Measurements from ENCODE around the gene DLX4.

The DLX4 gene

DNA sequence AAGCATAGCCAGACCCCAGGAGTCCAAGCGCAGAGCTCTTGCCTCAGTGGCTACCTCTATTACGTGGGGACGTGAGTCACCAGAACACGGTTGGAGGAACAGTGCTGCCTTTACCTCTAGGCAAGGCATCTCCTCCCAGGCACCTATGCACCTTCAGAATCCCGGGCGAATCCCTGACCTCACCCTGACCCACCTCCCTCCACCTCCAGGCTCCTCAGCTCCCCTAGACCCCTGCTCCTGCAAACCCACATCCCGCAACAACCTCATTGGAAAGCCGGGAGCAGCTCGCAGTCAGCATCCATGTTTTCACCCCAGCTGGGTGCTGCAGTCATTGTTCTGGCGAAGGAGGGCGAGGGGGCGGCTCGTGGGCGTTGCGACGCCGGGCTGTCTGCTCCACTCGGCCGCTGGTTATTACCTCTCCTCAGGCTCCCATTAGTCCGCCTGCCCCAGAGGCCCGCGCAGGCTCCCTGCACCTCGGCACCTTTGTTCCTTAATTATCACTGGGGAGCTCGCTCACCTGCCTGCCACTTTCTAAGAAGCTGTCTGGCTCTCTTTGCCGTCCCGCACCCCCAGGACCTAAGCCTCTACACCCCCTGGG lies 24.6 kb upstream of the DLX4 start:
- H3K9me2 ChIP-seq (replicated peaks; ENCODE audit: low read depth, low read length): no peaks in the 10 kb centered on the region
- H3K27me3 ChIP-seq (ENCODE audit: insufficient read depth, low read length, poor library complexity, severe bottlenecking): no peaks in the 10 kb centered on the region

GRCh38 chr17:49946208-49946607 lies 22.8 kb upstream of the DLX4 start:
- no peak for TF ChIP-seq EZH2phosphoT487 (IDR thresholded peaks at IDR 0.05; ENCODE audit: borderline replicate concordance)
- TF ChIP-seq, protein P1, sequence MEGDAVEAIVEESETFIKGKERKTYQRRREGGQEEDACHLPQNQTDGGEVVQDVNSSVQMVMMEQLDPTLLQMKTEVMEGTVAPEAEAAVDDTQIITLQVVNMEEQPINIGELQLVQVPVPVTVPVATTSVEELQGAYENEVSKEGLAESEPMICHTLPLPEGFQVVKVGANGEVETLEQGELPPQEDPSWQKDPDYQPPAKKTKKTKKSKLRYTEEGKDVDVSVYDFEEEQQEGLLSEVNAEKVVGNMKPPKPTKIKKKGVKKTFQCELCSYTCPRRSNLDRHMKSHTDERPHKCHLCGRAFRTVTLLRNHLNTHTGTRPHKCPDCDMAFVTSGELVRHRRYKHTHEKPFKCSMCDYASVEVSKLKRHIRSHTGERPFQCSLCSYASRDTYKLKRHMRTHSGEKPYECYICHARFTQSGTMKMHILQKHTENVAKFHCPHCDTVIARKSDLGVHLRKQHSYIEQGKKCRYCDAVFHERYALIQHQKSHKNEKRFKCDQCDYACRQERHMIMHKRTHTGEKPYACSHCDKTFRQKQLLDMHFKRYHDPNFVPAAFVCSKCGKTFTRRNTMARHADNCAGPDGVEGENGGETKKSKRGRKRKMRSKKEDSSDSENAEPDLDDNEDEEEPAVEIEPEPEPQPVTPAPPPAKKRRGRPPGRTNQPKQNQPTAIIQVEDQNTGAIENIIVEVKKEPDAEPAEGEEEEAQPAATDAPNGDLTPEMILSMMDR (conservative IDR thresholded peaks at IDR 0.05; ENCODE audit: low read length): no peak
- Histone ChIP-seq H3K4me3 (ENCODE audit: low read length, poor library complexity, severe bottlenecking) (no peak overlapping the region), H3K9me2 (replicated peaks; ENCODE audit: low read depth, low read length) (no peaks in the 10 kb centered on the region), H3K79me2 (ENCODE audit: insufficient read depth, low read length) (no peaks in the 10 kb centered on the region), H3K9ac (ENCODE audit: low read depth, low read length, poor library complexity, severe bottlenecking) (no peak overlapping the region), H3K4me2 (ENCODE audit: low read depth, low read length, poor library complexity, severe bottlenecking) (no peak overlapping the region), H3K4me1 (ENCODE audit: insufficient read depth, low read length, poor library complexity, severe bottlenecking) (no peaks in the 10 kb centered on the region), H3K9me3 (ENCODE audit: insufficient read depth, low read depth, low read length) (no peaks in the 10 kb centered on the region), H4K20me1 (ENCODE audit: insufficient read depth, low read length, poor library complexity, severe bottlenecking) (no peaks in the 10 kb centered on the region), H3K27me3 (ENCODE audit: insufficient read depth, low read length, poor library complexity, severe bottlenecking) (no peaks in the 10 kb centered on the region), H3K36me3 (ENCODE audit: insufficient read depth, low read length) (no peaks in the 10 kb centered on the region), H3F3A (ENCODE audit: low read depth) (no peaks in the 10 kb centered on the region), H2AFZ (ENCODE audit: low read length) (no peak overlapping the region)

More for the DNA sequence above, 24.6 kb upstream of the DLX4 start:
- H2AFZ ChIP-seq (ENCODE audit: low read length): no peak overlapping the region
- H4K20me1 ChIP-seq (ENCODE audit: insufficient read depth, low read length, poor library complexity, severe bottlenecking): no peaks in the 10 kb centered on the region
- no peak for TF ChIP-seq EZH2phosphoT487 (IDR thresholded peaks at IDR 0.05; ENCODE audit: borderline replicate concordance)
- TF ChIP-seq, protein P1 (conservative IDR thresholded peaks at IDR 0.05; ENCODE audit: low read length): no peak
- H3F3A ChIP-seq (ENCODE audit: low read depth): no peaks in the 10 kb centered on the region
- H3K4me2 ChIP-seq (ENCODE audit: low read depth, low read length, poor library complexity, severe bottlenecking): no peak overlapping the region
- H3K4me1 ChIP-seq (ENCODE audit: insufficient read depth, low read length, poor library complexity, severe bottlenecking): no peaks in the 10 kb centered on the region
- H3K9me3 ChIP-seq (ENCODE audit: insufficient read depth, low read depth, low read length): no peaks in the 10 kb centered on the region
- H3K36me3 ChIP-seq (ENCODE audit: insufficient read depth, low read length): no peaks in the 10 kb centered on the region
- no peaks in the 10 kb centered on the region for H3K79me2 ChIP-seq (ENCODE audit: insufficient read depth, low read length)
- no peak overlapping the region for H3K9ac ChIP-seq (ENCODE audit: low read depth, low read length, poor library complexity, severe bottlenecking)
- no peak overlapping the region for H3K4me3 ChIP-seq (ENCODE audit: low read length, poor library complexity, severe bottlenecking)

DNA sequence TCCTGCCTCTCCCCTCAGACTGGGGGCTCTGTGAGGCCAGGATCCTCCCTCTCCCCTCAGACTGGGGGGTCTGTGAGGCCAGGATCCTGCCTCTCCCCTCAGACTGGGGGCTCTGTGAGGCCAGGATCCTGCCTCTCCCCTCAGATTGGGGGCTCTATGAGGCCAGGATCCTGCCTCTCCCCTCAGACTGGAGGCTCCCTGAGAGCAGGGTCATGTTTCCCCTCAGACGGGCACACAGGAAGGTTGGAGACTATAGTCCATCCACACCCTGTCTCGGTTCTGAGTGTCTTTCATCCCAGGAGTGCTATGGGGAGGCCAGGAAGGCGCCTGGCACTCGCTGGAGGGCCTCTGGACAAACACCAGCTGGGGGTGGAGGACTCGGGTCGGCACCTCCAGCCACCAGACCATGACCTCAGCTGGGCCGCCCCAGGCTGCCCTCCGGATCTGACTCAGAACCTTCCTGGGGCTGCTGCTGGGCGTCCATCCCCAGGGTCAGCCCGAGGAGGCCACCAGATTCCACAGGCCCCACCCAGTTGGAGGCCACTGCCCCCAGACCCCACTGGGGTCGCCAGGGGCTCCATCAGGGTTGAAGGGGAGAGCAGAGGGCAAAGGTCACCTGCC lies 21.9 kb upstream of the DLX4 start:
- Histone ChIP-seq H2AFZ (ENCODE audit: low read length) (no peak overlapping the region), H4K20me1 (ENCODE audit: insufficient read depth, low read length, poor library complexity, severe bottlenecking) (no peaks in the 10 kb centered on the region), H3K79me2 (ENCODE audit: insufficient read depth, low read length) (no peaks in the 10 kb centered on the region), H3K36me3 (ENCODE audit: insufficient read depth, low read length) (no peaks in the 10 kb centered on the region), H3K4me1 (ENCODE audit: insufficient read depth, low read length, poor library complexity, severe bottlenecking) (peaks cover under 1% of the 10 kb centered on the region), H3K4me3 (ENCODE audit: low read length, poor library complexity, severe bottlenecking) (no peak overlapping the region), H3K27me3 (ENCODE audit: insufficient read depth, low read length, poor library complexity, severe bottlenecking) (no peaks in the 10 kb centered on the region), H3K9ac (ENCODE audit: low read depth, low read length, poor library complexity, severe bottlenecking) (no peak overlapping the region), H3K4me2 (ENCODE audit: low read depth, low read length, poor library complexity, severe bottlenecking) (no peak overlapping the region), H3K9me3 (ENCODE audit: insufficient read depth, low read depth, low read length) (no peaks in the 10 kb centered on the region), H3K9me2 (replicated peaks; ENCODE audit: low read depth, low read length) (no peaks in the 10 kb centered on the region), H3F3A (ENCODE audit: low read depth) (no peaks in the 10 kb centered on the region)
- TF ChIP-seq EZH2phosphoT487 (IDR thresholded peaks at IDR 0.05; ENCODE audit: borderline replicate concordance): no peak
- TF ChIP-seq, protein P1 (conservative IDR thresholded peaks at IDR 0.05; ENCODE audit: low read length): no peak
